ENCODE measurements around the gene TCAF1.

TCAF1 gene, protein sequence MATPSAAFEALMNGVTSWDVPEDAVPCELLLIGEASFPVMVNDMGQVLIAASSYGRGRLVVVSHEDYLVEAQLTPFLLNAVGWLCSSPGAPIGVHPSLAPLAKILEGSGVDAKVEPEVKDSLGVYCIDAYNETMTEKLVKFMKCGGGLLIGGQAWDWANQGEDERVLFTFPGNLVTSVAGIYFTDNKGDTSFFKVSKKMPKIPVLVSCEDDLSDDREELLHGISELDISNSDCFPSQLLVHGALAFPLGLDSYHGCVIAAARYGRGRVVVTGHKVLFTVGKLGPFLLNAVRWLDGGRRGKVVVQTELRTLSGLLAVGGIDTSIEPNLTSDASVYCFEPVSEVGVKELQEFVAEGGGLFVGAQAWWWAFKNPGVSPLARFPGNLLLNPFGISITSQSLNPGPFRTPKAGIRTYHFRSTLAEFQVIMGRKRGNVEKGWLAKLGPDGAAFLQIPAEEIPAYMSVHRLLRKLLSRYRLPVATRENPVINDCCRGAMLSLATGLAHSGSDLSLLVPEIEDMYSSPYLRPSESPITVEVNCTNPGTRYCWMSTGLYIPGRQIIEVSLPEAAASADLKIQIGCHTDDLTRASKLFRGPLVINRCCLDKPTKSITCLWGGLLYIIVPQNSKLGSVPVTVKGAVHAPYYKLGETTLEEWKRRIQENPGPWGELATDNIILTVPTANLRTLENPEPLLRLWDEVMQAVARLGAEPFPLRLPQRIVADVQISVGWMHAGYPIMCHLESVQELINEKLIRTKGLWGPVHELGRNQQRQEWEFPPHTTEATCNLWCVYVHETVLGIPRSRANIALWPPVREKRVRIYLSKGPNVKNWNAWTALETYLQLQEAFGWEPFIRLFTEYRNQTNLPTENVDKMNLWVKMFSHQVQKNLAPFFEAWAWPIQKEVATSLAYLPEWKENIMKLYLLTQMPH

DNA sequence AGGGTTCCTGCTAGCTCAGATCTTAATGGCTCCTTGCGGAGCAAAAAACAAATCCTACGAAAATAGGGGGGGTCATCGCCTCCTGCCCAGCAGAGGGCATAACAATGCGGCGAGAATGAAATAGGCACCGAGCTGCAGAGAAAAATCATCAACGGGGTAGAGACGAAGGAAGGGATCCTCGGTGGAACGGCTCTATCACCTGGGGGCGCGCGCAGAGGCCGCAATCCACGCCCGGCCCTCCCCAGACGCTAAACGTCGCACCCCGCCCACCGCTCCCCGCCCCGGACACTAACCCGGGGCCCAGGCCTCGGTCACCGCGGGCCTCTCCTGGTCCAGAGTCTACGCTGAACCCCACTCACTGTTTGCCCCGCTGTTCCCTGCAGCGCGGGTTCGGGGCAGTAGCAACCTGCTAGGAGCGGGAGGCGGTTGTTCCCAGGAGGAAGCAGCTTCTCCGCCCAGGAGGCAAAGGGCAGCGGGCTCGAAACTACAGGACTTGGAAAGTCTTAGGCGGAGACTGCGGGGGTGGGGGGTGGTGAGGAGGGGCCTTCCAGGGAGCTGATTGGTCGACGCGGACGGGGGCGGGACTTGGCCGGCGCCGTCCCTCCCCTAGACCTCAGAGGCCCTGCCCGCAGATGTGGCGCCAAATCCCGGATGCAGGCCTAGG, at the start of gene TCAF1:
TSS of gene TCAF1 (minus strand) at position 509 of the 664 bp plus-strand sequence. CDS start 25,568 bp downstream, outside the sequence.
- no peak for DNase-seq

DNA sequence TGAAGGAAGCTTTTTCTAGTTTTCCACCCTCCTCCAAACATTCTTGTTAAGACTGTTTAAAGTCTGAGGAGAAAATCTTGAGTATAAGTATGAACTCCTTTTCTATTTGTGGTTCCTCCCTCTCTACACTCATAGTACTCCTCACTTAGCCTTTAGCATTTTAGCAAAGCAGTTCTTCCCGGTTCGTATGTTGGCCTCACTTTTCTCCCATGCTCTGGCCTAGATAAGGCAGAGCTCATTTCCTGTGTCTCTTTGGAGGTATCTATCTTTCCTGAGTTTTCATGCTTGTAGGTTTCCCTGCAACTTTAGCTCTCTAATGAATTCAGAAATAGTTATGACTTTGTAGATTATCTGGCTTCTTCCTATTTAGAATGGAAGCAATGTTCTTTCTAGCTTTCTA, 46.8 kb upstream of the TCAF1 start:
- no peak for DNase-seq

DNA sequence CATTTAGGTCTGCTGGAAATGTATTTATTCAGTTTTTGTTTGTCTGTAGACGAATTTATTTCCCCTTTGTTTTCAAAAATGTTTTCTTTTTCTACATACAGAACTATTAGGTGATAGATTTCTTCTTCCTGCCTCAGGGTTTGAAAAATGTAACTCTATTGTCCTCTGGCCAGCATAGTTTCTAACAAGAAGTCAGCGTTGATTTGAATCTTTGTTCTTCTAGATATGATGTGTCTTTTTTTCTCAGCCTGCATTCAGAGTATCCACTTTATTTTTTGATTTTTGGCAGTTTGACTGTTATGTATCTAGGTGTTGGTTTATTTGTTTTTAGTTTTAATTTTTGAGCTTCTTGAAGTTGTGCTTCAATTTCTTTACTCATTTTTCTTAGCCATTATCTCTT, 45.1 kb upstream of the TCAF1 start:
- DNase-seq: no peak

DNA sequence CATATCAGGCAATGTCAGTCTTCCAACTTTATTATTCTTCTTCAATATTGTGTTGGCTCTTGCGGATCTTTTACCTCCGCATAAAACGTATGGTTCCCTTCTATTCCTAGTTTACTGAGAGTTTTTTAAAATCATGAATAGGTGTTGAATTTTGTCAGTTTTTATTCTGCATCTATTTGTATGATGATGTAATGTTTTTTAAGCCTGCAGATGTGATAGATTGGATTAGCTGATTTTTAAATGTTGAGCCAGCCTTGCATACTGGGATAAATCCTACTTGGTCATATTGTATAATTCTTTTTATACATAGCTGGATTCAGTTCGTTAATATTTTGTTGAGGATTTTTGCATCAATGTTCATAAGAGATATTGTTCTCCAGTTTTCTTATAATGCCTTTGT, 43.4 kb upstream of the TCAF1 start:
- DNase-seq: no peak

DNA sequence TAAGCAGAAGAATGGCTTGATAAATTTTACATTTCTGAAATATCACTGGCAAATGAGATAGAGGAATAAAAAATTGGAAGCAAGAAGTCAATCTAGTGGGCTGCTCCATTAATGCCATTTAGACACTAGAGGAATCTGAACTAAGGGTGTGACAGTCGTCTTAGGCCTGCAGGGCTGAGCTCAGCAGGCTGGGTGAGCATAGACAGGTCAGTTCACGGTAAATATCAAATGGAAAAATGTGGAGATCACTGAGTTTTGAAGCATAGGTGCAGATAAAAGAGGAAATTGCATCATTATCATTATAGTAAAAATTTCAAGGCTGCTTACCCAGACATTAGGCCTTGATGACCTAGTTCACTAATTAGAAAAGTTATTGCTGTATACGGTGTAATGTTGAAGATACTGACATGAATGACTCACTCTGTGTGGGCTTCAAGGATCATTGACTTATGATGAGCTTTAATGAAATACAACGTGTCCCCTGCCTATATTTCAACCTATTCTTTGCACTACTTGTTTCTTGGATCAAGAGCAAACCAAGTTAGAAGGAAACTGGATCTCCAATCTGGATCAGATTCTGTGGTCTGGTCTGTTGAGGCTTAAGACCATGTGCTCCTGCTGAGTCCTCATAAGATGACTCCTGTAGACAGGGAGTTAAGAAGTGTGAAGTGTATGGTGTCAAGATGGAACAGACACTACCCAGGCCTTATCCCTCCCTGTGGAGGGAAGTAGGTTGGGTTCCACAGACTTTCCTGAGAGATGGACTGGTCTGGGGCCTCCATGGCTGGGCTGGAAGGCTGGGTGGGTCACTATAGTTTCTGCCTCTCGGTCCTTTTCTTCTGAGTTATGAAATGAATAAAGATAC, 36.6 kb upstream of the TCAF1 start:
- DNase-seq: no peak

DNA sequence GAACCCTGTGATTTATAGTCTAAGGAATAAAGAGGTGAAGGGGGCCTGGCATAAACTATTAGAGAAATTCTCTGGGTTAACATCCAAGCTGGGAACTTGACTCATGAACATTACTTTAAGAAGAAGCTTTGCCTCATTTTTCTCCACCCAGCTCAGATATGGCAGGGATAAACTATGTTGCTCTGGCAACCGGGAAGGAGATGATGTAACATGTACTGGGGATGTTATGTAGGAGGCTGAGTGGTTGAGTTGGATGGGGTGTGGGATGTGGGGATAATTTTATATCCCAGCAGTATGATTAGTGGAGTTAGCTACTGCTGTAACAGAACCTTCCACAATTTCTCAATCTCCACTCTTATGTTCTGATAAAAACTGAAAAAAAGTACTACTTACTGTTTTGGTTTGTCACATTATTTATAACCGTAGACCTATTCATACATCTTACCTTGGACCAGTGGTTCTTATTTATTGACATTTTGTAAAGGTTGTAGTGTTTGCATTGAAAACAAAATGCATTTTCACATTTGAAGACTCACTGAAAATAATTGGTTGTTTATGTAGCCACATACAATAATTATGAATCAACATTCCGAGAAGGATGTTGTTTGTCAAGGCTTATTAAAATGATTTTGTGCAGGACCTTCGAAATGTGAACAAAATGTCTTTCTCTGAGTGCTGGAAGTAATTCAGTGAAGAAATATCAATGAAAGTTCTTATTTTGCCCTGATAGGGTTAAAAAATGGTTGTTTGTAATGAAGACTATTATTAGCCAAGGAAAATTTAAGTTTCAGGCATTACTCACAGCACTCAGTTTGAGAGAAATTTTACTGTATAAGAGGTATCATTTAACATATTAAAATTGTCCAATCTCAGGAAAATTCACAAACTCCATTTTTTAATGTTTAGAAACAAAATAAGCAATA, 34.4 kb upstream of the TCAF1 start:
- DNase-seq: no peak

DNA sequence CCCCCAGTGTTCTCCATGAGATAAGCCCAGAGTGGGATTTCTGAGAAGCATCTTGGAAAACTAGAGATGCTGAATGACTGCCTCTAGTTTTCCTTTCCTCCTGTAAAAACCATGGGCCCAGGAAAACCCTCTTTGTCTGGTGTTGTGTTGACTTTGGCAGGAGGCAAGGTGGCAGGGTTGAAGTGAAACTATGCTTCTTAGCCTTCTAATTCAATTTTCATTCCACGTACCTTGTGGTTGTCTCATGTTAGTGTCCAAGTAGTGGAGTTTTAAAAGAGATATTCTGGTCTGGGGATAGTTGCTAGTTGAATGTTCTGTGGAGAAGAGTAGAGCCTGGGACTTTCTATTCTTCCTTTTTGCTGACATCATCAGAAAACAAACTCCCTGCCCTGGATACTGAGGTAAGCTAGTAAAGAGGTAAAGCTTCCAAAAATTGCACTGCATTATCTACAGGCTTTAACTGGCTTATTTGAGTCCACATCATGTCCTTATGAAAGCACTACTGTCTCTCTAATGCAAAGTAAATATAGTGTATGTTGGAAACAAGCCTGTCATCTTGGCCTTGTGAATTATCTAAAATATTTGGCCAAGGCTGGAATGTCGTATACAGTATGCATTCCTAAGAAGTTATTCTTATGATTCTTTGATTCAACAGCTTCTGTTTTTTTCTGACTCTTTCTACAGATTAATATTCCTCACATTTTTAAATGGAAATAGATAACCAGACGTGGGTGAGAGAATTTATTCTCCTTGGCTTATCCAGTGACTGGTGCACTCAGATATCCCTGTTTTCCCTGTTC, 32.8 kb upstream of the TCAF1 start, which contains the start of gene OR2F2:
TSS of gene OR2F2 (plus strand) at position 708 of the 800 bp plus-strand sequence. CDS start at position 708, 0 bp downstream.
- DNase-seq: no peak

DNA sequence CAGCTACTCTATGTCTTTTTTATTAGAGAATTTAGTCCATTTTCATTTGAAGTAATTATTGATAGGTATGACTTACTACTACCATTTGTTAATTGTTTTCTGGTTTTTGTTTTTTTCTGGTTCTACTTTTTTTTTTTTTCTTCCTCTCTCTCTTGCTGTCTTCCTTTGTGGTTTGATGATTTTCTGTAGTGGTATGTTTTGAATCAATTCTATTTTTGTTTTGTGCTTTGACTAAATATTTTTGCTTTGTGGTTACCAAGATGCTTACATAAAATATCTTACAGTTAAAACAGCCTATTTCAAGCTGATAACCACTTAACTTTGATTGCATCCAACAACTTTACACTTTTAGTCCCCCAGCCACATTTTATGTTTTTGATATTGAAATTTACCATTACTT, 29.8 kb upstream of the TCAF1 start:
- DNase-seq: no peak

DNA sequence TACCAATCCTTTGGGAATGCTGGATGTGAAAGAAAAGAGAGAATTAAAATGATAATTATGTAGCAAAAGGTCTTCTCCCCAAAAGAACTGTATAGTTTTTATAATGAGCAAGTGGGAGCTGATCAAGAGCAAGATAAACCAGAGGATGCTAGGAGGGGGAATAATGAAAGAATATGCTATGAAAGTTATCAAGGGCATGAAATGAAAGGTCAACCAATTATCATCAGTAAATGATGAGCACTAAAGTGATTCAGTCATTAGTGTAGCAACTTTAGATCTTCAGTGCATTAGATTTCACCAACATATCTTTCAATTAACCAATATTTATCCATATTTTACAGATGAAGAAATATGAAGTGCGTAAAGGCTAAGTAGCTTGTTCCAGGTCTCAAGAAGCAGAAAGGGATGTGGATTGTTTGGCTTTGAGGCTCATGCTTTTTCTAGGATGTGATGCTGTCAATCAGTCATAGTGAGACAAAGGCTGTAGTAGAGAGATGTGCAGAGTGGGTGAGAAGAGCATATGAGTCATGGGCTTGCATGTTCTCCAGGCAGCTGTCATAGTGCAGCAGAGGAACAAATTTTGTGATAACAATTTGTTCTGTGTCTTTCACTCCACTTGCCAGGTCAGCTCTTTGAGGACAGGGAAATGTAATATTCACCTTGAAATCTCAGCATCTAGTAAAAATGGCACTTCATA, 27.4 kb upstream of the TCAF1 start:
- DNase-seq: no peak

DNA sequence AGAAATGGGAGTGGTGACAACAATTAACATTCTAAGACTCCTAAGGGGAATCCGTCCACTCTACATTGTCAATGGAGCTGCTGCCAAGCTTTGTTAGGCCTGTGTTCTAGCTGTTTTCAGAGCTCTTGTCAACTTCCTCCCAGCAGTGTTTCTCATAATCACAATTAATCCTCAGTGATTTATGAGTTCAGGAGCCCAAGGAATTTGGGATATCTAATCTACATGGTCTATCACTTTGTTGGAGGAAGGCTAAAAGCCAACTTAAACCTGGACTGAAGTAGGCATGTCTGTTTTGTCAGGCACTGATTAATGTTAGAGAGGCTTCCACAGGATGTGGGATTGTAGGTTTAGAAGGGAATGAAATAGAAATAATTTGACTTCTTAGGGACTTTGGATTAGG, 22.9 kb upstream of the TCAF1 start:
- no peak for DNase-seq

DNA sequence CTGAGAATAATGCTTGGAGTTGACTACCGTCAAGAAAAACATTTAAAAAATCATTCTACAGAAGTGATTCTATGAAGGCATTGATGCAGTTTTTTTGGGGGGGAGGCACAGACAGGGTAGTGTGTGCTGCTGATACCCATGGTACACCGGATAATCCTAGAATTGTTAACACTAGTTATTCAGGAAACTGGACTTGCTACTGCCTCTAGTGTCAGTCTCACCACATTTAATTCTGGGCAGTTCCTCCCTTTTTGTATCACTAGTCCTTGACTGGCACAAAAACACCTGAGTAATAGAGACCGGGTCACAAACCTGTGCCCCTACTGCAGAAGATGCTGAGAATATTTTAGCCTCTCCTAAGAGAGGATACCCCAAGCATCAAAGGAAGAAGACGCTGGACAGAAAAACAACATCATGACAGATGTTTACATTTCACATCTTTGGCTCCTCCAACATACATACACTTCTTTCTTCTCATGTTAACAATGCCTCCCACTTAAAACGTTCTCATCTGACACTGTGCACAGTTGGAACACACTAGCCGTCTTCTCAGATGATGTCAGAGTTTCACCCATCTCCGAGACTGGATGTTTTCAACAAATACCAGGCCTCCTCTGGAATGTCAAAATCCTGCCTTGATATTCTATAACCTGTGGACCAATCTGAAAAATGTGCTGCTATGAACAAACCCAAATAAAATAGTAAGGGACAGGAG, 13.1 kb upstream of the TCAF1 start:
- DNase-seq: no peak

DNA sequence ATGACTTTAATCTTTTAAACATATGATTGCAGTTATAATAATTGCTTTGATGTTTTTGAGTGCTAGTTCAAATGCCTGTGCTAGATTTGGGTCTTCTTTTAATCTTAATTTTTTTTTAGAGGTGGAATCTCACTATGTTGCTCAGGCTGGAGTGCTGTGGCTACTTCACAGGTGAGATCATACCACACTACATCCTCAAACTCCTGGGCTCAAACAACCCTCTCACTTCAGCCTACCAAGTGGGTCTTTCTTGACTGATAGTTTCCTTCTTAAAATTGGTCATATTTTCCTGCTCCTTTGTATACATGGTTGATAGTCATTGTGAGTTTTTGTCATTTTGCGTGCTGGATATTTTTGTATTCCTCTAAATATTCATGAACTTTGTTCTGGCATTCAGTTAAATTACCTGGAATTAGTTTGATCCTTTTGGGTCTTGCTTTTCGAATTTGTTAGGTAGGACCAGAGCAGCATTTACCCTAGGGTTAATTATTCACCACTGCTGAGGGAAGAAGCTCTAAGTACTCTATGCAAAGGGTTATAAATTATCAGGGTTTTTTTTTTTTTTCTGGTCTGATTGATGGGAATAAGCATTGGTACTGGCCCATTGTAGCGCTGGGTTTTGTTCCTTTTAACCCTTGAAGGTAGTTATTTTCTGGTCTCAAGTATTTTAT, 12.1 kb upstream of the TCAF1 start:
- DNase-seq: no peak

DNA sequence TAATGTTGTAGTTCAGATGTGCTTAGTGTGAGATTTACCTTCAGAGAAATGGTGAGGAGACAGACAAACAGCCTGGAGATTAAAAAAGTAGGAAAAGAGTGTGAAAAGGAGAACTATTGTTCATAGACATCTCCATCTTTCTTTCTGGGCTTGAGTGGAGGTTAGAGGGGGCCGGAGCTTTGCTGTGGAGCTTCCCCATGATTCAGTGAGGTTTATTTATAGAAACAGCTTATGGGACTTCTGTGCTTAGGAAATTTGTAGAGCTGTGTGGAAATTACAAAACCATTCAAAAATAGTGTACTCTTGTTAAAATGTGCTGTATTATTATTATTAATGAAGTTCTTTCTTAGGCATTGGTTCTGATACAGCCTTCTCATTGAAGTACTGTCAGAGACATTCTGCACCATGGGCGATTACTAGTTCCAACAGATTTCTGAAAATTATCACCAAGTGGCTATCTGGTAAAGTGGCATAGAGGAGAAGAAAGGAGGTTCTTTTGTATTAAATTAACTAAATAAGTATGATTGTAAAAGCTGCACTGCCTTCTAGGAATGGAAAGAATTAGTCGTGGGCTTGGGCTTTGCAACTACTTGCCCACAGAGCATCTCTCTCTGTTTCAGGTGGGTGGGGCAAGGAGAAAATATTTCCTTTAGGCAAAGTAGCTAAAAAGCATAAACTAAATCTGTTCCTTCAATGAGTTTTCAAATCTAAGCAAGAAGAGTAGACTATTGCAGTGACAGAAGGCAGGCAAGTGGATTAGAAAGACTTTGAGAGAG, 8.7 kb upstream of the TCAF1 start:
- DNase-seq: no peak

DNA sequence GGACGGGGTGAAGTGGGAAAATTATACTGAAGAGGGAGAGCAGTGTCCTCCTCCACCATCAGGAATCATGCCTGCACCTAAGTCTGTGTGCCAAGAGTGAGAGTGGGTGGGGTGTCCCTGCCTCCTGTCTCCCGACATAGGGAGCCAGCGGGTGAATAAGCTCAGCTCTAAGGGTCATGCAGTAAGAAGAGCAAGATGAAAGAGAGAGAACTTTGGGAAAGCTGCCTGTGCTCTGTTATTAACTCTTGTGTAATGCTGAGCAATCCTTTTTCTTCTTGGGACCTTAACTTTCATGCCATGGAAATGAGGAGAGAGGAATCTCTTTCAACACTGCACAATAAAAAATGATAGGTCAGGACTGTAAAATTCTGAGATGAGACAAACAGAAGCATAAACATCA, 7.9 kb upstream of the TCAF1 start:
- no peak for DNase-seq

DNA sequence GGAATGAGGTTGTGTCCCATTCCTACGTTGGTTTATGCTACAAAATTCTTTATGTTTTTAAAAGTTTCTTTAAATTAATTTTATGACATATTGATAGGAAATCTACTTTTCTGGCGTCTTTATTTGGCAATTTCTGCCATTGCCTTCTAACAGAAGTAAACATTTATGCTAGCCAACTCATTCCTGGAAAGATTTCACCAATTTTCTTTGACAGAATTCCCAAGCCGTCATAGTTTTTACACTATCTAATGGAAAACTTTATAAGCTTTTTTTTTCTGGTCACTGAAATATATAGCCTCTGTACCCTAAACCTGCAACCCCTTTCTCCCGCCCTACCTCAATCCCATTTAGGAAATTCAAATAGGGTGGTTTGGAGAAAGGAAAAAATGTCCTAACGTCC, 6.1 kb upstream of the TCAF1 start:
- DNase-seq: no peak

DNA sequence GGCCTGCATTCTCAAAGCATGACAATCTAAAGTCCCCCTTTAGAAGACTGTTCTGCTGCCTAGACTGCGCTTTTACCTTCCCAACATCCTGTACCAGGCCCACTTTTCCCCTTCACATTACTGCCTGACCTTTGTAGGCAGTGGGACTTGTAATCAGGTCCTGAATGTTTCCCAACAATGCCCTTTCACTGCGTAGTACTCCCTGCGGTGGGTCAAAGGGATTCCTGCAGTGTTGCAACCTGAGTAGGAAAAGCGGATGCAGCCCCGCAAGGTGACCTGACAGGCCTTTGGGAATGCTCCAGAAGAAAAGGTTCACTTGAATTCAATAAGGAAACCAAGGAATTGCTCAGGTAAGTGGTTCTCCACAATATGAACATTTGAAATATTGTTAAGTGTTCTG, 4.9 kb upstream of the TCAF1 start:
- no peak for DNase-seq

DNA sequence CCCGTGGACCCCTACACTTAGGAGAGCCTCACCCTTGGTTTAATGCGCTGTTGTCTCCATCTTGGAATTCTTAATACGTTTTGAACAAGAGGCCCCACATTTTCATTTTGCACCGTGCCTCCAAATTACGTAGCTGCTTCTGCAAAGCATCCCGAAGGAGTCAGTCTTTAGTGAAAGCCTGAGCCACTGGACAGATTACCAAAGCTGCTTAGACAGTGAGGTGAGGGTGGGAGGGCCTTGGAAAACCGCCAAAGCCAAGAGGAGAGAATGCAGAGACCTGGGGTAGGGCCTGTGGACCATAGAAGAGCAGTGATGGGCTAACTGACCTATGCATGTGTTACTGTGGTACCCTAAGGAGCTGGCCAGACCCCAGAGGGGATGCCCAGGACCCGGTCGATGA, 4.2 kb upstream of the TCAF1 start:
- no peak for DNase-seq

DNA sequence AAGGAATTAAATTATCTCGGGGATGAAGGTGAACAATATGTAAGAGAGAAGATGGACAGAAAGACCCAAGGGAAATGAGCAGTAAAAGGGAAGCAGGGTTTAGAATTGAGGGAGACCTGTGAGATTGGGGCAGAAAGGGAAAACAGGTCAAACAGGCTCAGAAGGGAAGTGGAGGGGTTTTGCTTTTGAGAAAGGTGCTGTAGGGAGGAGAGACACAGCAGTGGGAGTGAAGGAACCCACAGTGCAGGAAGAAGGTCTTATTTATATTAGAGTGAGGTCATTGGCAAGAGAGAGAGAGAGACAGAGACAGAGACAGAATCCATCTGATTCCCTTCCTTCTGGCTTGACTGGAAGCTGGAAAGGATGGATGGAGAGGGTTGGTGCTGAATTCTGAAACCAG, 3.5 kb upstream of the TCAF1 start:
- no peak for DNase-seq

Data from cortex of kidney (tissue), 1 donor.